Spleen (tissue), 7 donors: ENCODE results near the gene PRR29.
A peak's percentile ranks its signal among the peaks of the same experiment; 100 is the strongest.

Experiments
- POLR2AphosphoS5 ChIP-seq, 3 donors: sonication (generic); formaldehyde crosslinking; IDR thresholded peaks; one replicate each; pipeline ENCODE4 v1.5.1; 2017; ENCODE audit warnings: antibody characterized with exemption in 3 of 3
- TF ChIP-seq, protein P1 (sequence below), 11 experiments: fragments of 200-600 bp in 7 of 11; fragments of 450-650 bp in 4 of 11; sonication (generic) in 4 of 11; IDR thresholded peaks in 8 of 11; conservative IDR thresholded peaks in 3 of 11; 1 replicate in 7 of 11; 2 replicates in 4 of 11; pipeline versions ENCODE4 v1.4.0 to v1.8.0; 2016 to 2021; ENCODE audit warnings: antibody characterized with exemption in 11 of 11, inconsistent platforms in 4 of 11, mild to moderate bottlenecking in 1 of 11
- donor health status: DM: no; HTN: no; CAD: no; lungs with moderate emphysema.
- donor health status: DM: no; HTN: no; CAD: no.
- donor health status: DM: no; HTN: no; CAD: no.

DNA sequence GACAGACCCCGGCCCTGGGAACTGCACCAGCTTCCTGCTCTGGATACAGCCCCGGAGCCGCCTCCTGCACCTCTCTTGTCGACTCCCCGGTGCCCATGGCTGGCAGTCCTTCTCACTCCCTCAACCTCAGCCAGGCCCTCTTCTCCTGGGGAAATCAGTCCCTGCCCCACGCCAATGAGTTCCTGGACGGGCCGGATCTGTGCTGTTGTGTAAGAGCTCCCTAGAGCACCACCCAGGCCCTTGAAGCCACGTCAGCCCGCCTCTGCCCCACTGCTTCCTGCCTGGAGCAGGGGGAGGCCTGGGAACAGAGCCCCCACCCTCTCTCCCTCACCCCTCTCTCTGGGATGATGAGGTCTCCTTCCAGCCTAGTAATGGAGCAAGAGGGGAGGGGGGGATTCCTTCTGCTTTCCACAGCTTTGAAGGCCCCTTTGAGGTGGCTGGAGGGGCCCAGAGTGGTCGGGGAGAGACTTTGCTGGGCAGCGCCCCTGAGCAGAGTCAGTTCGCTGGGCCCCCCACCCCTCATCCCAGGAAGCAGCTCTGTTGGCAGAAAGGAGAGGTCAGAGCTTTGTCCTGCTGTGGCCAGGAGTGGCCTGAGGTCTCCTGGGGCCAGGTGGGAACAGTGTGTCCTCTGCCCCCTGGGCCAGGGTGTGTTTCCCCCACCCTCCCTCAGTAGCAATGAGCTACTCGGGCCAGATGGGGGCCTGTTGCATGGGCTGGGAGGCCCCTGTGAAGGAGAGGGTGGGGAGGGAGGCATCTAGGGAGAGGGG is 3.8 kb downstream of the PRR29 start:
- TF ChIP-seq POLR2AphosphoS5 (IDR thresholded peaks at IDR 0.05): peak; percentile 68 to 77 (median 71)
- TF ChIP-seq, protein P1, sequence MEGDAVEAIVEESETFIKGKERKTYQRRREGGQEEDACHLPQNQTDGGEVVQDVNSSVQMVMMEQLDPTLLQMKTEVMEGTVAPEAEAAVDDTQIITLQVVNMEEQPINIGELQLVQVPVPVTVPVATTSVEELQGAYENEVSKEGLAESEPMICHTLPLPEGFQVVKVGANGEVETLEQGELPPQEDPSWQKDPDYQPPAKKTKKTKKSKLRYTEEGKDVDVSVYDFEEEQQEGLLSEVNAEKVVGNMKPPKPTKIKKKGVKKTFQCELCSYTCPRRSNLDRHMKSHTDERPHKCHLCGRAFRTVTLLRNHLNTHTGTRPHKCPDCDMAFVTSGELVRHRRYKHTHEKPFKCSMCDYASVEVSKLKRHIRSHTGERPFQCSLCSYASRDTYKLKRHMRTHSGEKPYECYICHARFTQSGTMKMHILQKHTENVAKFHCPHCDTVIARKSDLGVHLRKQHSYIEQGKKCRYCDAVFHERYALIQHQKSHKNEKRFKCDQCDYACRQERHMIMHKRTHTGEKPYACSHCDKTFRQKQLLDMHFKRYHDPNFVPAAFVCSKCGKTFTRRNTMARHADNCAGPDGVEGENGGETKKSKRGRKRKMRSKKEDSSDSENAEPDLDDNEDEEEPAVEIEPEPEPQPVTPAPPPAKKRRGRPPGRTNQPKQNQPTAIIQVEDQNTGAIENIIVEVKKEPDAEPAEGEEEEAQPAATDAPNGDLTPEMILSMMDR (IDR thresholded peaks at IDR 0.05 in 8 of 11, conservative IDR thresholded peaks at IDR 0.05 in 3 of 11): no peak
